SK-N-SH treated with all-trans-retinoic acid at 6 μM for 48 hours (cell line): ENCODE results near the gene CARS1.

Experiments
- GLIS3 ChIP-seq: fragments of 250-450 bp; sonication (Bioruptor Pico); IDR thresholded peaks from 2 replicates; pipeline ENCODE4 v1.5.0; 2020; ENCODE audit warnings: mild to moderate bottlenecking, moderate library complexity
- ZFP30 ChIP-seq: fragments of 450-650 bp; formaldehyde crosslinking; IDR thresholded peaks from 2 replicates; pipeline ENCODE4 v1.5.0; 2022; ENCODE audit warnings: mild to moderate bottlenecking, moderate library complexity
- ZNF565 ChIP-seq: fragments of 450-650 bp; formaldehyde crosslinking; conservative IDR thresholded peaks from 2 replicates; pipeline ENCODE4 v1.5.0; 2020; ENCODE audit warnings: low read depth, mild to moderate bottlenecking, moderate library complexity

DNA sequence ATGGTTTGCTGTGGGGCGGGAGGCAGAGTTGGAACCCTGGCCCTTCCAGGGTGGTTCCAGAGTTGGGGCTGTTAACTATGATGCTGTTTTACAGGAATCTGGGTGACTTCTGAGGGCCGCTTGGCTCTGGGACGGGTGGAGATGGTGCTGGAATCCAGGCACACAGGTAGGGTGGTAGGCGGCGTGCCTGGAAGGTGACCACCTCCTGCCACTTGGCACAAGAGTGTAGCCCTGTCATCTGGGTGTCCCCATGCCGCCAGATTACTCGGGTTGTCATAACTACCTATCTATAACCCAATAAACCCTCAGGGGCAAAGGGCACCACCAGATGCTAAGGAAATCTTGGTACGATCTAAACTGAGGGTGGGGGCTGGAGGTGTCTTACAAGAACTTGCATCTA, 1.3 kb downstream of the CARS1 start:
- TF ChIP-seq GLIS3 (no peak), ZNF565 (CRISPR knock-in tag) (no peak), ZFP30 (no peak)
